GM18507 (cell line): ENCODE measurements around the gene PARP16.

ENCODE experiments used
- DNase-seq: peaks from one replicate; pipeline ENCODE4 v3.0.0; 2011; ENCODE audit warnings: low read depth; ENCODE audit not compliant: insufficient read length; ENCODE audit errors: extremely low spot score
- FAIRE-seq: peaks from 2 replicates; lab custom pipeline; 2011; peaks lifted over from hg19 to GRCh38; lab: Jason Lieb, UNC

PARP16 gene

DNA sequence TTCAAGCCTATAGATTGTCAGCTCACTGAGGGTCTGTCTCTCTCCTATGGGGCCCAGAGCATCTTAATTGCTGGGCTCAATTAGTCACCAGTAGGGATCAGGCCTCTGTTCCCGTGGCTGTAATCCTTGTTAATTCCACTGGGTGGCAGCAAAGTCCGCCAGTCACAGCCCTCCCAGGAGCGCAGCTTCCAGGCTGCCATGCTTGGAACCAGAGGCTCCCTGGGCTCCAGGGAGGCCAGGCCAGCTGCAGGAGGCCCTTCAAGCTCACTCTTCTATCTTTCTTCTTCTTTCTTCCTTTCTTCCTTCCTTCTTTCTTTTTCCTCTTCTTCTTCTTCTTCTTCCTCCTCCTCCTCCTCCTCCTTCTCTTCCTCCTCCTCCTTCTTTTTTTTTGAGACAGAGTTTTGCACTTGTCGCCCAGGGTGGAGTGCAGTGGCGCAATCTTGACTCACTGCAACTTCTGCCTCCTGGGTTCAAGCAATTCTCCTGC lies 32.2 kb upstream of the PARP16 start:
- FAIRE-seq (peak; percentile 86), DNase-seq (peak; percentile 75)

DNA sequence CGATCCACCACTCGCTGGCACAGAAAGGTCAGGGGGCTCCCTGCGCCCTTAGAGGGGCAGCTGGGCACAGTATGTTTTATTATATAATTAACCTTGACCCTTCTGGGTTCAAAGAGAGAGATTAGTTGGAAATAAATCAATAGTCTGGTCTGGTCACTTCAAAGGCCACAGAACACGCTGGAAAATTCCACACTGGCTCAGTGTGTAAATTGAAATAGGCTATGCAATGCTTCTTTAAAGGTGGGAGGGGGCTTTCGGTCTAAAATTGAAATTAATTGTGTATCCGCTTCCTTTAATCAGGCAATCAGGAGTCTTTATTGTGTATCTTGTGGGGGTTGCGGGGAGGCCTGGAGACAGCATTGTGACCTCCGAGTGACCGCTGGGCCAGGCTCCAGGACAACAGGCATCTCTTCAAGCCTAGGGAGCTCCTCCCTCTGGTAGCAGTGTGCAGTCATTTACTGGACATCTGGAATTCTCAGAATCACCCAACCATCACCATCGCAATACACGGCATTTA lies 25.8 kb upstream of the PARP16 start:
- no peak for FAIRE-seq

DNA sequence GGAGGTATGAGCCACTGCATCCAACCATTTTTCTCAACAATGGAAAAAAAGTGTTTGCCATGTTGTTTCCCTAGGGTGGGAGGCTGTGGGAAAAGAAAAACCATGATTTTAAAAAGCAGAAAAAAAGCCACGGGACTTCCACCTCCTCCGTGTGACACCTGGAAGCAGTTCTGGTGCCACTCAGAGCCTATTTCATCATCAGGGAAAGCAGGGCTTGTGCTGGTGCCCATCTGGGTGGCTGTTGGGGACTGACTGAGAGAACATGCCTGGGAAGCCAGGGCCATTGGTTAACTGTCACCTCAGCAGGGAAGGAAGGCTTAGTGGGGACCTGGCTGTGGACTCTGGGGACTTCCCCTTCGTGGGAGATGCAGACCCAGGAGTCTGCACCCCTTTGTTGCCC lies 25.1 kb upstream of the PARP16 start:
- no peak for FAIRE-seq

More for the DNA sequence above, 25.8 kb upstream of the PARP16 start:
- no peak for DNase-seq

DNA sequence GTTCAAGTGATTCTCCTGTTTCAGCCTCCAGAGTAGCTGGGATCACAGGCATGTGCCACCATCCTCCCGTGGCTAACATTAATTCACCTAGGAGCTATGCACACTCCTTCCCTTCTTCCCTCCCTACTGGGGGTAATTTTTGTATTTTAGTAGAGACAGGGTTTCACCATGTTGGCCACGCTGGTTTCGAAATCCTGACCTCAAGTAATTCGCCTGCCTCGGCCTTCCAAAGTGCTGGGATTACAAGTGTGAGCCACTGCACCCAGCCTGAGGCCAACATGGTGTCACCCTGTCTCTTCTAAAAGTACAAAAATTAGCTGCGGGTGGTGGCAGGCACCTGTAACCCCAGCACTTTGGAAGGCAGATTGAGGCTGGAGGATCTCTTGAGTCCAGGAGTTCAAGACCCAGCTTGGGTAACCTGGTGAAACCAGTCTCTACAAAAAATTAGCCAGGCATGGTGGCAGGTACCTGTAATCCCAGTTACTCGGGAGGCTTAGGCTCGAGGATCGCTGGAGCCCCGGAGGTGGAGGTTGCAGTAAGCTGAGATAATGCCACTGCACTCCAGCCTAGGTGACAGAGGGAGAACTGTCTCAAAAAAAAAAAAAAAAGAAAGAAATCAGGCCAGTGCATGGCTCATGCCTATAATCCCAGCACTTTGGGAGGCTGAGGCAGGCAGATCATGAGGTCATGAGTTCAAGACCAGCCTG lies 23.9 kb upstream of the PARP16 start:
- DNase-seq (no peak), FAIRE-seq (no peak)

More for the DNA sequence above, 25.1 kb upstream of the PARP16 start:
- no peak for DNase-seq

DNA sequence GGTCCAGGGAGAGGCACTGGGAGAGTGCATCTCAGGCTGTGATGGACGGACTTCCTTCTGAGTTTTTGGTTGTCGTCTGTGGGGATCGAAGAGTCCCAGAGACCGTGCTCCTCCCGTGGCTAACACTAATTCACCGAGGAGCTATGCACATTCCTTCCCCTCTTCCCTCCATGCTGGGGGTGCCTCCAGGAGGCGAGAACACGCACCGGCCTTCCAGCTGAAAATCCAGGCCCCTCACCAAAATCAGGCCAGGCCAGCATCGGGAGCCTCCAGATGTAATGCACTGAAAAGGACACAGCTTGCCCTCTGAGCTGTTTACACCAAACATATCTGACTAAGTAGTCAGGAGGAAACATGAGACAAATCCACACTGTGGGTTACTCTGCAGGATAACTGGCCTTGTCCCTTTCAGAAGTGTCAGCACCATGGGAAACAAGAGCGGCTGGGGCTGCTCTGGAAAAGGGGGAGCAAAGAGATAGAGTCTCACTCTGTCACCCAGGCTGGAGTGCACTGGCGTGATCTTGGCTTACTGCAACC lies 23.3 kb upstream of the PARP16 start:
- DNase-seq (no peak), FAIRE-seq (no peak)

DNA sequence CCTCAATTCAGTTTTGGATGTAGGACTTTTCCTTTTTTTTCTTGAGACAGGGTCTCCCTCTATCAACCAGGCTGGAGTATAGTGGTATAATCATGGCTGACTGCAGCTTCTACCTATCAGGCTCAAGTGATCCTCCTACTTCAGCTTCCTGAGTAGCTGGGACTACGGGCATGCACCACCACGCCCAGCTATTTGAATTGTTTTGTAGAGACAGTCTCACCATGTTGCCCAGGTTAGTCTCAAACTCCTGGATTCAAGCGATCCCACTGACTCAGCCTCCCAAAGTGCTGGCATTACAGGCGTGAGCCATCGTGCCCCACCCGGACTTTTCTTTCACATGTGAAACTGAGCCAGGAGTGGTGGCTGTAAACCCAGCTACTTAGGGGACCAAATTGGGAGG lies 21.3 kb upstream of the PARP16 start:
- FAIRE-seq (no peak), DNase-seq (no peak)

DNA sequence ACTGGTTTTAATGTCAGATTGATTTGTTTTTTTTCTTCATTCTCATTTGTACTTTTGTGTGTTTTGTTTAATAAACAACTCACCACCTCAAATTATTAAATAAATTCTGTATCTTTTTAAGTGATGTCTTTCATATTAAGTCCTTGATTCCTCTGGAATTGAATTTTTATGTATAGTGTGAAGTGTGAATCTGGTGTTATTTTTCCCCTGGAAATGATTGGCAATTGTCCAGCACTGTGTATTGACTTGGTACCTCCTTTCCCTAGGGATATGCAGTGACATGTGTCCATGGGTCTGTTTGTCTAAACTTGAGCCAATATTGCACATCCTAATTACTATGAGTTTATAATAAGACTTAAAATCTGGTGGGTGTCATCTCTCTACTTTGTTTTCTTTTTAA lies 19.9 kb upstream of the PARP16 start:
- no peak for FAIRE-seq
- DNase-seq, result no peak

DNA sequence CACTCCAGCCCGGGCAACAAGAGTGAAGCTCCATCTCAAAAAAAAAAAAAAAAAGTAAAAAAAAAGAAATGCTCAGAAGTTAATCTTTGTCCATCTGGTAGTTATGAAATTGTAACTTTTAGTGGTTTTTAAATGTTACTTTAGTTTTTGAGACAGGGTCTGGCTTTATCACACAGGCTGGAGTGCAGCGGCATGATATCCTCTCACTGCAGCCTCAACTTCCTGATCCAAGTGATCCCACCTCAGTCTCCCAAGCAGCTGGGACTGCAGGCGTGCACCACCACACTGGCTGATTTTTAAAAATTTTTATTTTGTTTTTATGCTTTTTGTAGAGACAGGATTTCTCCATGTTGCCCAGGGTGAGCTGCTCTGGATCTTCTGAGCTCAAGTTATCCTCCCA lies 19.1 kb upstream of the PARP16 start:
- DNase-seq (no peak), FAIRE-seq (no peak)

DNA sequence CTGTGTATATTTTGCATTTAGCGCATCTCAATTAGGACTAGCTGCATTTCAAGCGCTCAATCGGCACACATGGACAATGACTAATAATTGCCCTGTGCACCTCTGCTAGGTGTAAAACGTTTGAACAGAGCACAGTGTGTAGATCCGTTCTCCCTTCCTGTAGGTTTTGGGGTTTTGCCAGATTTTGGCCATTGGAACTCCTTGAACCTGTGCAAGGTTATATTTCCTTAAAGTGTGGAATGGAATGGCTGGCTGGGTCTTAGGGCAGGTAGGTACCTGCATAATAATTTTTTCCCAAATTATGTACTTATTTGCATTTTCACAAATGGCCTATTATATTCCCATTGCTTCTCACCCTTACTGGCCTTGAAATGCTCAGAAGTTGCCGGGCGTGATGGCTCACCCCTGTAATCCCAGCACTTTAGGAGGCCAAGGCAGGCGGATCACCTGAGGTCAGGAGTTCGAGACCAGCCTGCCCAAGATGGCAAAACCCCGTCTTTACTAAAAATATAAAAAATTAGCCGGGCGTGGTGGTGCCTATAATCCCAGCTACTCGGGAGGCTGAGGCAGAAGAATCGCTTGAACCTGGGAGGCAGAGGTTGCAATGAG lies 18.6 kb upstream of the PARP16 start:
- DNase-seq, result no peak
- no peak for FAIRE-seq

DNA sequence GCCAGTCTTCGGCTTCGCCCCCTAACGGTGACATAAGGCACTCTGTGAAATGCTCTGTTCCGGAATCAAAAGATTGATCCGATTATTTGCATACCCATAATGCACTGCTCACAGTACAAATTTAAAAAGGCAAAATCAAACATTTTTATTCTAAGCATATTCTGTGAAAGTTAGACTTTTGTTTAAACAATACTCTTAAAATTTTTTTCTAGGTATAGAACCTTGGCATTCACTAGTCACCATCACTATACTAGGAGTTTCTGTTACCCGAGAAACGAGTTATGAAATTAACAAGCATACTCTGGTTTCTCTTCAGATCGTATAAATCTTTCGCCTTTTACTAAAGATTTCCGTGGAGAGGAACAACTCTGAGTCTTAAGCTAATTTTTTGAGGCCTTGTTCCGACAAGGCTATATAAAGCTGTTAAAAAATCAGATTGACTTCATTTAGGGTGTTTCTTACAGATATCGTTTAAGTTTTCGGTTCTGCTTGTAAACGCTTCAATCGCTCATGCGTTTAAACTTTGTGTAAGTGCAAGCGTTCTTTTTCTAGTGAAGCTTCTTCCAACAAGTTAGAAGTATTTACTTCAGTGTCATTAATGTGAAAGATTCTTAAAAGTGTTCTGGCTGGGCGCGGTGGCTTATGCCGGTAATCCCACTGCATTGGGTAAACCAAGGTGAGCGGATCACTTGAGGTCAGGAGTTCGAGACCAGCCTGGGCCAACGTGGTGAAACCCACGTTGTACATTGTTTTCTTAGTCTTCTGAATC lies 17.9 kb upstream of the PARP16 start, which contains the start of gene RNU5B-1:
Gene RNU5B-1 (plus strand): TSS at position 297 of the 769 bp plus-strand sequence.
- peak; percentile 88 for FAIRE-seq

DNA sequence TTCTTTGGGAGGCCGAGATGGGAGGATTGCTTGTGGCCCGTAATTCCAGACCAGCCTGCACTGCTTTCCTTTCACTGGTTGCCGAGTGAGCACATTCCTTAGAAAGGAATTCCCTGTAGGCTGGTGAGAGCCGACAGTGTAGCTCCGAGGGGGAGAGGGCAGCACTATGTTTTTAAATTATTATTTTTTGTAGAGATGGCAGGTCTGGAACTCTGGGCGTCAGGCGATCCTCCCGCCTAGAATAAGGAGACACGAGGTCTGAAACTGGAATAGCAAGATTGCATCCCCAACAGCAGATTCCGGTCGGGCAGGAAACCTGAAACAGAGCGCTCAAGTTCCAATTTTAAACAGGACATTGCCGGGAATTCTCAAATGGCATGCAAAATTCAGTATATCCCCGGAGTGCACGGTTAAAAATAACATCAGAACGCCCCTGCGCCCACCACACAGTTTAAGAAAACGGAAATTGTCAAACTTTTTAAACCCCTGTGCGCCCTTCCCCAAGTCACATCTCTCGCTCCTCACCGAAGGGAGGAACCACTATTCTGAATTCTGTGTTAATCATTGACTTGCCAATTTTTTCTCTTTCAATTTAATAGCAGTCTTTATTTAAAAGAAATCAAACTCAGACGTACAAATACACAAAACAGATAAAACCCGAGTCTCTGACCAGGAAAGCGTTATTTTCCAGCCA lies 17.2 kb upstream of the PARP16 start:
- no peak for FAIRE-seq
- DNase-seq, result no peak

More for the DNA sequence above, 17.9 kb upstream of the PARP16 start, which contains the start of gene RNU5B-1:
- no peak for DNase-seq

DNA sequence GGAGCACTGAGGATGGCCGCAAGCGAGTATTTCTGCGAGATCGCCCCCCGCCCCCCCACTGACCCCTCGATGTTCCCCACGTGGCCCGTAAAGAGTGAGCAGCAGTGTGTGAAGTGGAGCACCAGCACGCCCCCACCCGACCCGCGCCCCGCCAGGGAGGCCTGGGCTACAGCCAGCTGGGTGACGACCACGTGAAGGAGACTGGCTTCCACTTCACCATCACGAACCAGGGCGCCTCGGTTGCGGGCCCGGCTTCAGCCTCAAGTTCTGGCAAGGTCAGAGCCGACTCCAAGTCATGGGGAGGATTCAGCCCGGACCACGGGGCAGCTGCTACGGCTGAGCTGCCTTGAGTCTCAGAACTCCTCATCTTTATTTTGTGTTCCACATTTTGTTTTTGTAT lies 15.4 kb upstream of the PARP16 start:
- FAIRE-seq (no peak), DNase-seq (no peak)

DNA sequence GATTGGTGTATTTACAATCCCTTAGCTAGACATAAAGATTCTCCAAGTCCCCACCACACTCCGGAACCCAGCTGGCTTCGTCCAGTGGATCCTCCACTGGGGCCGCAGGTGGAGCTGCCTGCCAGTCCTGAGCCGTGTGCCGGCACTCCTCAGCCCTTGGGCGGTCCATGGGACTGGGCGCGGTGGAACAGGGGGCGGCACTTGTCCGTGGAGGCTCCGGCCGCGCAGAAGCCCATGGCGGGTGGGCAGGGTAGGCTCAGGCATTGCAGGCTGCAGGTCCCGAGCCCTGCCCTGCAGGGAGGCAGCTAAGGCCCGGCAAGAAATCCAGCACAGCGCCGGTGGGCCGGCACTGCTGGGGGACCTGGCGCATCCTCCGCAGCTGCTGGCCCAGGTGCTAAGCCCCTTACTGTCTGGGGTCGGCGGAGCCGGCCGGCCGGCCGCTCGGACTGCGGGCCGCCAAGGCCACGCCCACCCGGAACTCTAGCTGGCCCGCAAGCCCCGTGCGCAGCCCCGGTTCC lies 14.3 kb upstream of the PARP16 start:
- DNase-seq (no peak), FAIRE-seq (no peak)

DNA sequence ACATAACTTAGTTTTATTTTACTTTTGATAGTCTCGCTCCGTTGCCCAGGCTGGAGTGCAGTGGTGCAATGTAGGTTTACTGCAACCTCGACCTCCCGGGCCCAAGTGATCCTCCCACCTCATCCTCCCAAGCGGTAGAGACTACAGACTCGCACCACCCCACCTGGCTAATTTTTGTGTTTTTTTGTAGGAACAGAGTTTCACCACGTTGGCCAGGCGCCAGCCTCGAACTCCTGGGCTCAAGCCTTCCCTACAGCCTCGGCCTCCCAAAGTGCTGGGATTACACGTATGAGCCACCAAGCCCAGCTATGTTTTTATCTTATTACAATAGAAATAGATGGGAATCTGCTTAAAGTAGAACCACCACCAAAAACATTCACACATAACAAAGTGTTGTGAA lies 12.0 kb upstream of the PARP16 start:
- DNase-seq (no peak), FAIRE-seq (no peak)

DNA sequence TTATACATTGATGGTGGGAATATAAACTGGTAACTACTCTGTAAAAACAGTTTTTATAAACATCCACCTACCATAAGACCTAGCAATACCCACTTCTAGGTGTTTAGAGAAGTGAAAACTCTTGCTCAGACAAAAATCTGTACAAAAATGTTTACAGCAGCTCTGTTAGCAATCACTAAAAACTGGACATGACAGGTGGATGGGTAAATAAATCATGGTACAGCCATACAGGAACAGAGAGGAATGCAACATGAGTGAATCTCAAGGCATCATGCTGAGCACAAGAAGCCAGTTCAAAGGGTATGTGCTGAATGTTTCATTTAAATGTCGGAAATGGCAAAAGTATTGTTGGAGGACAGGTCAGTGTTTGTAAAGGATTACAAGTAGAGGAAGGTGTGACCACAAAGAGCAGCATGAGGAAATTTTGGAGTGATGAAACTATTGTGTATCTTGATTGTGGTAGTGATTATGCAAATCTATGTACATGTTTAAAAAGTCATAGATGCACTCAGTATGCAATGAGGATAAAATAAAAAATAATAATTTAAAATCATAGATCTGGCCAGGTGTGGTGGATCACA lies 6.3 kb upstream of the PARP16 start:
- DNase-seq, result no peak
- no peak for FAIRE-seq

DNA sequence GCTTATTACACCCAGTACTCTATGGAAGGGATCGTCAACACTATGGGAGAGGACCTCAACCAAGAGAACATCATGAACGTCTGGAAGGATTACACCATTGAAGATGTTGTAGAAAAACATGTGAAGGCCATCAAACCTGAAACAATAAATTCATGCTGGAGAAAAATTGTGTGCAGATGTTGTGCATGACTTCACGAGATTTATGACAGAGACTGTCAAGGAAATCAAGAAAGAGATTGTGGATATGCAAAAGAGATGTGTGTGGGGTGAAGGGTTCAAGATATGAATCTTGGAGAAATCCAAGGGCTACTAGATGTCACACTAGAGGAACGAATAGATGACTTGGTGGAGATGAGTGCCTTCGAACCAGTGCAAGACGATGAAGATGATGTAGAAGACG lies 3.5 kb upstream of the PARP16 start:
- DNase-seq (no peak), FAIRE-seq (no peak)

DNA sequence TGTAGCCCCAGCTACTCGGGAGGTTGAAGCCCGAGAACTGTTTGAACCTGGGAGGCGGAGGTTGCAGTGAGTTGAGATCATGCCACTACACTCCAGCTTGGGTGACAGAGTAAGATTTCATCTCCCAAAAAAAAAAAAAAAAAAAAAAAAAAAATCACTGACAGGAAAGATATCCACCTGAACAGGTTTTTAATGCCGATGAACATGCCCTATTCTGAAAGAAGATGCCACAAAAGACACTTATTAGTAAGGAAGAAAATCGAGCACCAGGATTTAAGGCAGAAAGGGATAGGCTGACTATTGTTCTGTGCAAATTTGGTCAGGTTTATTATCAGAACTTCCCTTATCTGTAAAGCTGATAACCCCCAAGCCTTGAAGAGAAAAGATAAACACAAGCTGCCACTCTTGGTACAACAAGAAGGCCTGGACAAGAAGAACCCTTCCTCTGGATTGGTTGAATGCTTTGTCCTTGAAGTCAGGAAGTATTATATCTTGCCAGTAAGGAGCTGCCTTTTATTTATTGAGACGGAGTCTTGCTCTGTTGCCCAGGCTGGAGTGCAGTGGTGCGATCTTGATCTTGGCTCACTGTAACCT lies 2.7 kb upstream of the PARP16 start:
- FAIRE-seq (no peak), DNase-seq (no peak)

DNA sequence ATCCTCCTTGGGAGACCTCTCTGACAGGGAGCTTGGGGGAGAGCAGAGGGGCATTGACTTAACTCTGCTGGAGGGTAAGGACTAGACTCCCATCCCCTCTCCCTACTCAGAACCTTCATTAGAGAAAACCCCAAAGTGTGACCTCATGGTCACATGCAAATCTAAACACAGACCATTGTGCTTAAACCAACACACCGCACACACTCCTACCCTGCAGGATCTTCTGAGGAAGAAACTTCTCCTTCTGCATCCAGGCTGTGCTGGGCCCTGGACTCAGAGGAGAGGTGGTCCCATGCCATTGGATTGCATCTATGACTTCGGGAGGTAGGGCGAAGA lies 805 bp upstream of the PARP16 start:
- no peak for DNase-seq
- FAIRE-seq, result no peak
